Measurements from ENCODE around the gene STOX1. TPM values are rescaled to one million over a fixed set of nuclear protein-coding genes. Genes with fewer than 3 reads are reported as not detected.
A peak's percentile ranks its signal among the peaks of the same experiment; 100 is the strongest.

The STOX1 gene
- total and polyA plus RNA-seq, 2 of the 13 experiments (the other 11 are each of a cell fraction or from before 2014, with no cell fraction given) = 2.5 to 6.0 TPM

DNA sequence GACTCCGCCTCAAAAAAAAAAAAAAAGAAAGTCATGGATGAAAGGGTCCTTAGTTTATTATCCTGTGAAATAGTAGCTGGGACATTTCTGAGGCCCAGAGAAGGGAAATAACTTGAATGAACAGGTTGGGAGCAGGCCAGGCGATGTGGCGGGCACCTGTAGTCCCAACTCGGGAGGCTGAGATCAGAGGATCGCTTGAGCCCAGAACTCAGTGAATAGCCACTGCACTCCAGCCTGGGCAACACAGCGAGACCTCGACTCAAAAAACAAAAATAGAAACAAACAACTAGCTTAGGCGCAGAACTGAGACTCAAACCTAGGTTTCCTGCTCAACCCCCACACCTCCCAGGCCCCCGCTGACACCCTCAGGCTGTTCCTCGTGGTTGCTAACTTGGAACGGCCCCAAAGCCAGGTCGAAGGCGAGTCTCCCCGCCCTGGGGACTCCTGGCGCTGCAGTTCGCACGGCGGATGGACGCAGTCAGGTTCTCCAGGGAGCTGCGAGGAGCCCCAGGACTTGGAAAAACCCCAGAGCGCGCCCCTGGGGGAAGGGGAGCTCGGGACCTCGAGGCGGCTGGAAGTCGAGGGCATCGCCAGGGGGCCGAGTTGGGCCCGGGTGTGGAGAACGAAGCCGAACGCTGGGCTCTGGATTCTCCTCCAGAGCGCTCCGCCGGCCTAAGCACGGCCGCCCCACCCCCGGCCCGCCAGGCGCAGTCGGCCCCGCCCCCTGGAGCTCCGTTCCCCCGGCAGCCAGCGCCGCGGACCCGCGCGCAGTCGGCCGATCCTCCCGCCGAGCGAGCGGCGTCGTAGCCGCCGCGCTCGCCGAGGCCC lies at the start of gene STOX1 (continued):
- TF ChIP-seq ZNF567 (CRISPR knock-in tag; IDR thresholded peaks at IDR 0.05; ENCODE audit: borderline replicate concordance) (no peak), ZSCAN29 (CRISPR knock-in tag; conservative IDR thresholded peaks at IDR 0.05) (no peak), ZNF317 (CRISPR knock-in tag; IDR thresholded peaks at IDR 0.05) (0 out of 2 replicates have a peak, but pooled peaks have one; percentile 20), ZNF264 (CRISPR knock-in tag; IDR thresholded peaks at IDR 0.05) (no peak; the same call in 1 of the 2 replicates), RFXANK (CRISPR knock-in tag; IDR thresholded peaks at IDR 0.05) (no peak), ZNF136 (CRISPR knock-in tag; IDR thresholded peaks at IDR 0.05; ENCODE audit: low read depth) (no peak), ZNF562 (CRISPR knock-in tag; IDR thresholded peaks at IDR 0.05; ENCODE audit: borderline replicate concordance) (no peak), ZBTB42 (CRISPR knock-in tag; IDR thresholded peaks at IDR 0.05) (no peak), ETV5 (CRISPR knock-in tag; IDR thresholded peaks at IDR 0.05; ENCODE audit: borderline replicate concordance) (no peak), EP300 (IDR thresholded peaks at IDR 0.05; ENCODE audit: low read depth in 2 of 2, low read length in 2 of 2) (no peak), EP300 (CRISPR knock-in tag; IDR thresholded peaks at IDR 0.05; ENCODE audit: borderline replicate concordance) (no peak), FLYWCH1 (CRISPR knock-in tag; IDR thresholded peaks at IDR 0.05) (no peak), ZNF776 (CRISPR knock-in tag; IDR thresholded peaks at IDR 0.05) (no peak), ADNP (CRISPR knock-in tag; IDR thresholded peaks at IDR 0.05) (no peak), CHD4 (IDR thresholded peaks at IDR 0.05; ENCODE audit: borderline replicate concordance, low read length) (no peak), PTBP1 (IDR thresholded peaks at IDR 0.05; ENCODE audit: low read depth, low read length, poor library complexity, severe bottlenecking) (no peak), ZKSCAN5 (CRISPR knock-in tag; IDR thresholded peaks at IDR 0.05) (no peak), ARNTL (CRISPR knock-in tag; IDR thresholded peaks at IDR 0.05) (0 out of 2 replicates have a peak, but pooled peaks have one; percentile 27), ZNF557 (CRISPR knock-in tag; IDR thresholded peaks at IDR 0.05) (no peak), KLF12 (CRISPR knock-in tag; IDR thresholded peaks at IDR 0.05; ENCODE audit: borderline replicate concordance) (peak; percentile 29; the same call in 1 of the 2 replicates)
- TF ChIP-seq, protein P1, sequence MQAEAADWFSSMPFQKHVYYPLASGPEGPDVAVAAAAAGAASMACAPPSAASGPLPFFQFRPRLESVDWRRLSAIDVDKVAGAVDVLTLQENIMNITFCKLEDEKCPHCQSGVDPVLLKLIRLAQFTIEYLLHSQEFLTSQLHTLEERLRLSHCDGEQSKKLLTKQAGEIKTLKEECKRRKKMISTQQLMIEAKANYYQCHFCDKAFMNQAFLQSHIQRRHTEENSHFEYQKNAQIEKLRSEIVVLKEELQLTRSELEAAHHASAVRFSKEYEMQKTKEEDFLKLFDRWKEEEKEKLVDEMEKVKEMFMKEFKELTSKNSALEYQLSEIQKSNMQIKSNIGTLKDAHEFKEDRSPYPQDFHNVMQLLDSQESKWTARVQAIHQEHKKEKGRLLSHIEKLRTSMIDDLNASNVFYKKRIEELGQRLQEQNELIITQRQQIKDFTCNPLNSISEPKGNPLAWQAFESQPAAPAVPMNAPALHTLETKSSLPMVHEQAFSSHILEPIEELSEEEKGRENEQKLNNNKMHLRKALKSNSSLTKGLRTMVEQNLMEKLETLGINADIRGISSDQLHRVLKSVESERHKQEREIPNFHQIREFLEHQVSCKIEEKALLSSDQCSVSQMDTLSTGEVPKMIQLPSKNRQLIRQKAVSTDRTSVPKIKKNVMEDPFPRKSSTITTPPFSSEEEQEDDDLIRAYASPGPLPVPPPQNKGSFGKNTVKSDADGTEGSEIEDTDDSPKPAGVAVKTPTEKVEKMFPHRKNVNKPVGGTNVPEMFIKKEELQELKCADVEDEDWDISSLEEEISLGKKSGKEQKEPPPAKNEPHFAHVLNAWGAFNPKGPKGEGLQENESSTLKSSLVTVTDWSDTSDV (CRISPR knock-in tag; IDR thresholded peaks at IDR 0.05) = no peak
- TF ChIP-seq, protein P2, sequence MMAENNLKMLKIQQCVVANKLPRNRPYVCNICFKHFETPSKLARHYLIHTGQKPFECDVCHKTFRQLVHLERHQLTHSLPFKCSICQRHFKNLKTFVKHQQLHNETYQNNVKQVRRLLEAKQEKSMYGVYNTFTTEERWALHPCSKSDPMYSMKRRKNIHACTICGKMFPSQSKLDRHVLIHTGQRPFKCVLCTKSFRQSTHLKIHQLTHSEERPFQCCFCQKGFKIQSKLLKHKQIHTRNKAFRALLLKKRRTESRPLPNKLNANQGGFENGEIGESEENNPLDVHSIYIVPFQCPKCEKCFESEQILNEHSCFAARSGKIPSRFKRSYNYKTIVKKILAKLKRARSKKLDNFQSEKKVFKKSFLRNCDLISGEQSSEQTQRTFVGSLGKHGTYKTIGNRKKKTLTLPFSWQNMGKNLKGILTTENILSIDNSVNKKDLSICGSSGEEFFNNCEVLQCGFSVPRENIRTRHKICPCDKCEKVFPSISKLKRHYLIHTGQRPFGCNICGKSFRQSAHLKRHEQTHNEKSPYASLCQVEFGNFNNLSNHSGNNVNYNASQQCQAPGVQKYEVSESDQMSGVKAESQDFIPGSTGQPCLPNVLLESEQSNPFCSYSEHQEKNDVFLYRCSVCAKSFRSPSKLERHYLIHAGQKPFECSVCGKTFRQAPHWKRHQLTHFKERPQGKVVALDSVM (CRISPR knock-in tag; IDR thresholded peaks at IDR 0.05) = peak; percentile 87
- TF ChIP-seq, protein P3, sequence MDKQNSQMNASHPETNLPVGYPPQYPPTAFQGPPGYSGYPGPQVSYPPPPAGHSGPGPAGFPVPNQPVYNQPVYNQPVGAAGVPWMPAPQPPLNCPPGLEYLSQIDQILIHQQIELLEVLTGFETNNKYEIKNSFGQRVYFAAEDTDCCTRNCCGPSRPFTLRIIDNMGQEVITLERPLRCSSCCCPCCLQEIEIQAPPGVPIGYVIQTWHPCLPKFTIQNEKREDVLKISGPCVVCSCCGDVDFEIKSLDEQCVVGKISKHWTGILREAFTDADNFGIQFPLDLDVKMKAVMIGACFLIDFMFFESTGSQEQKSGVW (CRISPR knock-in tag; IDR thresholded peaks at IDR 0.05; ENCODE audit: borderline replicate concordance) = no peak
- TF ChIP-seq, protein P4, sequence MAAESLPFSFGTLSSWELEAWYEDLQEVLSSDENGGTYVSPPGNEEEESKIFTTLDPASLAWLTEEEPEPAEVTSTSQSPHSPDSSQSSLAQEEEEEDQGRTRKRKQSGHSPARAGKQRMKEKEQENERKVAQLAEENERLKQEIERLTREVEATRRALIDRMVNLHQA (CRISPR knock-in tag; IDR thresholded peaks at IDR 0.05) = no peak
